C1 segment of cervical spinal cord (tissue), 14 donors: Measurements from ENCODE around the gene ADSL.

ENCODE experiments used
- DNase-seq, 14 donors: peaks; one replicate each; lab custom pipeline; 2025; lab: John Stamatoyannopoulos, UW

The ADSL gene

DNA sequence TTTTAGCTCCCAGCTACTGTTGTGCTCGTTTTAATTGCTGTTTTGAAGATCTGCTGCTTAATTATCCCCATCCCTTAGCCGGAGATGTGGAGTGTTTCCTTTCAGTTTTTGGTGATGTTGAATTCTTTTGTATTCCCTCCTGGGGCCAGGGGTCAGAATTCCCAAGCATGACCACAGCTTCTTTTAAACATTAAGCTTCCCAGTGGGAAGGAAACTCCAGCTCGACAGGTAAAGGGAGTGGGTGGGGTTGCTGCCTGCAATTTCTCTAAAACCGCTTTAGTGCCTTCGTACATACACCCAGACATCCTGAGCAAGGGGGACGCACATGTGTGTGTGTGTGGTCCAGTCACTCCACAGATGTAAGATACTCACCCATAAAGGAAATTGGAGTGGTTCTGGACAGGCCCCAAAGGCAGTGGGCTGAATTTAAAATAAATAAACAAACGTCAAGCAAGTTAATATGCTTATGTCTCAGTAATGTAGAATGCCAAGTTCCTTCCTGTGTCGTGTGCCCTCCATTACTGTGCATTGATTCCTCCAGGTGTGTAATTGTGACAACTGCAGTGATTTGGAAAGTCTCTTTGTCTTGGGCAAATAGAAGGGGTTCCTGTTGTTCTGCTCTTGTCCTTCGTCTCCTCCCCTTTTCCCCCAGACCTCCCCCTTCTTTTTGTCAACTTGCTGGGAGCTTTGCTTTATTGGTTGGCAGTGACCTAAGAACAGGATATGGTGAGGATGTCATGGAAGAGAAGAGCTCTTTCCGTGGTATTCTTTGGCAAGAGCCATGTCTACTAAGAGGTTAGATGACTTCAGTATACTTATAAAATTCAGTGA is 19.2 kb upstream of the ADSL start:
- DNase-seq, result no peak

DNA sequence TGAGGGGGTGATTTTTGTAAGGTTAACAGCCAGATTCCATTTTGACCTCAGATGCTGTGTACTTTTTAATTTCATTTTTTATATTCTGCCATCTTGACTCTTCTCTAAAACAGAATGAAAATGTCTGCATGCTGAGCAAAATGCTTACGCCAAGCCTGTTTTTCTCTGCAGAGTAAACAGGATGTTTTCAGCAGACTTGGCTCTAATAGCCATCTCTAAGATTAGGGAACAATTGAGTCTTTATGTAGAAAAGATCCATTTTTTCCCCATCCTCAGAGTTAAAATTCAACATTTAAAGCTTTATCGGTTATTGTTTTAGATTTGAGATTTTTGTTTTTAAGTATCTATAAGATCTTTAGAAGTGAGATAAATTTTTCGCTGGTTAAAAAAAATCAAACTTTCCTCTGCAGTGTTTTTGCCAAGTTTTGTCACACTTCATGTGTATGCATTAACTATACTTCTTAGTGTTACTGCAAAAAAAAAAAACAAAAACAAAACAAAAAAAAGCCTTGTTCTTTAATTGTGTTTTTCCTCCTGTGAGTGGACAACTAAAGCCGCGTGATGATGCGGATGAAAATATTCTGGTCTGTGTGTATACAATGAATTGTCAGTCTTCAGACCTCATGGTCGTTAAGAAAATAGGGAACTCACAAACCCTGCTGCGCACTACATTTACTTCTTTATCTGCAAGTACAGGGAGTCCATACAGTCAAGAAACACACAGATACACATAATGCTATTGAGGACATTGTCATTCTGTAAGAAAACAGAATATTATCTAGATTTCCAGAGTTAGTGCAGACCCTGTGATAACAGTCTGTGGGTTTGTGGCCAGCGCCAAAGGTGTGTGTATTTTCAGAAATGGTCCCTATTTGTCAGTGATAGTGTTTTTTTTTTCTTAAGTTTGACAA is 17.5 kb upstream of the ADSL start:
- DNase-seq, result peak in 2 of 14 donors; percentile 4 to 5

DNA sequence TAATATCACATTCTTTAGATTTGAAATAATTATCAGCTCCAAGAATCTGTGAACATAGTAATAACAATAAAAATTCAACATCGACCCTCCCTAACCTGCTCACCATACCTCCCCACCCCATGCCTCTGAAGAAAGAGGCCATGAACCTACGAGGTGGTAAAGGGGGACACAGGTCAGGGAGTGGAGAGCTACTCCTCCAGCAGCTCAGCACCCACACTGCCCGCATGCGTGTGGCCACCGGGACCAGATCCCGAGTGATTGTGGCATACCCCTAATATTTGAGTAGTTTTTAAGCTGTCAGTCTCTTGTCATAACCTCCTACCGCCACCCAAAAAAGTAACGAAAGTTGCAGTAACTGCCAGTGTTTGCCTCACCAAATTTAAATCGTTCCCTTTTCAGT is 16.8 kb upstream of the ADSL start:
- no peak for DNase-seq

DNA sequence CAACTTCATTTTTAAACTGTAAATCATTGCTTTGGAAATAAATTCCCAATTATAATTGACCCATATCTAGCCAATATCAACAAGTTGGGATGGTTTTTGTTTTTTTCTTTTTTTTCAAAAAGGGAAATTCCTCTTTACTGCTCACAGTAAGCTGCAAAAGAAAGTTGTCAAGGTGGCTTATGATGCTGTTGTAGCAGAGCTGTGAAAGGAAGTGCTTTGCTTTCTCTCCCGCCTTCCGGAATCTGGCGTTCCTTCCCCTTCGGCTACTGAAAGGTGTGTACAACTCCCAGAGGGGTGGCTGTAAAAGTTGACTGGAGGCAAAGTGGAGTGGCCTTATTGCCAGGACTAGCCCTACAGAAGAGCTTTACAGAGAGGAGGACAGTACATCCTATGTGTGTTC is 16.2 kb upstream of the ADSL start:
- DNase-seq, result no peak

DNA sequence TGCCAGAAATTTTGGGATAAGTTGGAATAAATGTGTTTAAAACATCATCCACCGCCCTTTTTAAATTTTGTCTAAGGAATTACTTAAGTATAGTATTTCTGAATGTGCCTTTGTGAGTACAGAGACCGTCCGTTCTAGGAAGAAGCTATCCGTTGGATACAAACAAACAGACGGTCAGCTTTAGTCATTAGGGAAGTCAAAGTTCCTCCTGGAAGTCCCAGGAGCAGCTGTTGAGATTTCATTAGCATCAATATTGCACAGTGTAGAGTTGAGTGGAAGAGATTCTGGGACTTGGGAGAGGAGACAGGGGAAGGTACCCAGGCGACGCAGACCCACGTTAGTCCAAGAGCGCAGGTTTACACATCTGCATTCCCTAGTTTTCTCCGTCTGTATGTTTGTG is 15.7 kb upstream of the ADSL start:
- DNase-seq, result no peak

DNA sequence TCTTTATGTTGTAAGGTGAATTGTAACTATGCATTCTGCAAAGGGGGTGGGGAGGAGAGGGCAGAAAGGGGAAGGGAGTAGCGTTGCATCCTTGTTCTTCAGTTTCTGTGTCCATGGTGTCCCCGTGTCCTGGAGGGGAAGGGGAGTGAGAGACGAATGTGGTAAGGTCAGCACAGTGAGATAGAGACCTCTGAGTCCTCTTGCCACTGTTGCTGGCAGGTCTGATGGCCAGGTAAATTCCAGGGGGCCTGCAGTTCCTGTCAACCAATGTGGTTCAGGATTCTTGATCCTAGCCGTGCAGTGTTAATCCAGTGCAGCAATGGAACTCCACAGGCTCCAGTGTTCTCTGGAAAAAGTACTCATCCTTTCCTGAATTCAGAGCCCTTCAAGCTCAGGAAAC is 14.6 kb upstream of the ADSL start:
- DNase-seq, result no peak

DNA sequence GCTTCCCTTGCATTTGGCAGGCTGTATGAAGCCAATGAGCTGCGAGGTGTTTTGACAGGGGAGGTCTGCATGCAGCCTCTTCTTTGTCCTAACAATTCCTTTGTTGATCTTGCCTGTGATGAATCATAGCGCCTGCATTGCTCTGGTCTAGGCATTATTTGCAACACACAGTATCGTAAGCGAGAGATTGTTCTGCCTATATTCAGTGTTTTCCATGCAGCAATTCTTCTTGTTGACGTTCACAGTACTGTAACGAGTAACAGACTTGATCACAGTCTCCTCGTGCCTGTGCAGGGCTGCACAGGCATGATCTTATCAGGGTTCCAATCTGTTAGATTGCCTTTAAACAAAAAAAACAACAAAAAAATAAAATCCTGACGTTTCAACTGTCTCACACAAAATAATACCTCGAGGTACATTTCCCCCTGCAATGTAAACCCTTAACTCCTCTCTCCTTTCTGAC is 13.9 kb upstream of the ADSL start:
- peak in 2 of 14 donors; percentile 6 to 8 for DNase-seq

DNA sequence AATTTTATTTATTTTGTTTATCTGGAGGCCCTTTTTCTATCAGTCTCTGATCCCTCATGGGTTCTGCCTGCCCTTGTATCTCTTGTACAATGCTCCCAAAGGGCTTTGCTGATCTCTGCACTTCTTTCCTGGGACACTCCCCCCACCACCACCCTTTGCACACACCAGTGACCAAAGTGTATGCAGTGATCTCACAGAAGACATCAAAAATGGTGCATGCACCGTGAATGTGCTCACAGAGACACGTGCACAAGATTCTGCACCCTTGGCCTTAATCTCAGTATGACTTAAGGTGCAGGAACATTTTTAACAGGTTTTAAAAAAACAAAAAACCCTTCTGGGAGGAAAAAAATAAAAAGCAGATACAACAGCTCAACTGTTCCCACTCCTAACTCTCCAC is 12.2 kb upstream of the ADSL start:
- no peak for DNase-seq

DNA sequence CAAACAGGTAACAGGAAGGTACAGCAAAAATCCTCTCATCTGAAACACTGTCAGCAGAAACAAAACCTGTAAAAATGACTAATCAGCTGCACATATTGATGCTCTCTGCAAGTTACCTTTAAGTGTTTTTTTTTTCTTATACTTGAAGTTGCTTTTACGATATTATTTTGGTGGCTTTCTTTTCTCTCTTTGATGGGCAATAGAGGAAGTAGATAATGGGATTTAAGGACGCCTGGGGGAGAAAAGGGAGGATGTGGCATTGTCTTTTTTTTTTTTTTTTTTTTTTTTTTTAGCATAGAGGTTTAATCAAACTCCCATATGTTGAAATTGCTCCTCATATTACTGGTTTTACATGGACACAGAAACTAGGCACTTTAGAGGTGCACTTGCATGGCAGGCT is 11.4 kb upstream of the ADSL start:
- DNase-seq, result no peak

DNA sequence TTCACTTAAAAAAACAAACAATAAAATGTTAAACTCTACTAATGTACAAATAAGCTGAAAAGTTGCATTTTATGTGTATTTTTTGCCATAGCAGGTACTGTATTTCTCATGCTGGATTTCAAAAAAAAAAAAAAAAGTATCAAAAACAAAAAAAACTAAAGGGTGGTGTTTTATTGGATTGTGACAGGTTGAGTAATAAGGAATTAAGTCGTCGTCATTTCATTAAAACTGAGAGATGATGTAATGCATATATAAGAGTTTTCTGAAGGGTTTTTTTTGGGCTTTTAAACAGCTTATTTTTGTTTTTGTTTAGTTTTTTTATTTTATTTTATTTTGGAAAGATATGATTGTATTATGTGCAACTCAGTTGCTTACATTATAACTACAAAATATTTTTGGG is 10.9 kb upstream of the ADSL start:
- no peak for DNase-seq

DNA sequence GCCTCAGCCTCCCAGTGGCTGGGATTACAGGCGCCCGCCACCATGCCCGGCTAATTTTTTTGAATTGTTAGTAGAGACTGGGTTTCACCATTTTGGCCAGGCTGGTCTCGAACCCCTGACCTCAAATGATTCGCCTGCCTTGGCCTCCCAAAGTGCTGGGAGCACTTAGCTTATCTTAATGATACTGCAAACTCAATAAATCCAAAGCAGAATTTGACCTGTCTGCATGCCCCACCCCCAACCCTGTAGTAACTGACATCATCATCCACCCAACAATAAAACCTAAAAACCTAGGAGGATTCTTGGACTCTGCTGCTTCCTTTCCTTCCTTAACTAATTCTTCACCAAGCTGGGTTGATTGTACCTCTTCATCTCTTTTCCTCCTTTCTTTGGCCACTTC is 6.3 kb upstream of the ADSL start:
- DNase-seq, result no peak

DNA sequence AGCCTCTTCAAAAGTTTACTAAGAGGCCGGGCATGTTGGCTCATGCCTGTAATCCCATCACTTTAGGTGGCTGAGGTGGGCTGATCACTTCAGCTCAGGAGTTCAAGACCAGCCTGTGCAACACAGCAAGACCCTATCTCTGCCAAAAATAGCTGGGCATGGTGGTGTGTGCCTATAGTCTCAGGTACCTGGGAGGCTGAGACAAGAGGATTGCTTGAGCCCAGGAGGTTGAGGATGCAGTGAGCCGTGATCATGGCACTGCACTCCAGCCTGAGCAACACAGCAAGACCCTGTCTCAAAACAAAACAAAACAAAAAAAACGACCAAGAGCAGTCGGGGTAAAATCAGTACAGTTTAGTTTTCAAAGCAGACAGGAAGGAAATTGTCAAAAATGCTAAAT is 4.7 kb upstream of the ADSL start:
- DNase-seq, result no peak

DNA sequence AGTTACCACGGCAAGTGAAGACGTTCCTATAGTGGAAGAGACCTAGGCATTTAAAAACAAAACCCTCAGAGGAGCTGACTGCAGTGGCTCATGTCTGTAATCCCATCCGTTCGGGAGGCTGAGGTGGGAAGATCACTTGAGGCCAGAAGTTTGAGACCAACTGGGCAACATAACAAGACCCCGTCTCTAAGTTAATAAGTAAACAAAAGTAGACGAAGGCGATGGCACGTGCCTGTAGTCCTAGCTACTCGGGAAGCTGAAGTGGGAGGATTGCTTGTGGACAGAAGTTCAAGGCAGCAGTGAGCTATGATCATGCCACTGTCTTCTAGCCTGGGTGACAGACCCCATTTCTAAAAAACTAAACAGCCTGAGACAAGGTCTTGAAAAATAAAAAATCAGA is 3.8 kb upstream of the ADSL start:
- DNase-seq, result no peak

DNA sequence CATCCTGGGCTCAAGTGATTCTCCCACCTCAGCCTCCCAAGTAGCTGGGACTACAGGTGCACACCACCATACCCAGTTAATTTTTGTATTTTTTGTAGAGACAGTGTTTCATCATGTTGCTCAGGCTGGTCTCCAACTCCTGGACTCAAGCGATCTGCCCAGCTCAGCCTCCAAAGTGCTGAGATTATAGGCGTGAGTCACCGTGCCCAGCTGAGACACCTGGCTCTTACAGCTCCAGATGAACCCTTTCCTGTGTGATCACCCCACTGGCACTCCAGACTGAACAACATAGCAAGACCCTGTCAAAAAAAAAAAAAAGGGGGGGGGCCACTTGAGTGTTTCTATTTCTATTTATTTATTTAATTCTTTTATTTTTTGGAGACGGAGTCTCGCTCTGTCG is 1.0 kb upstream of the ADSL start:
- no peak for DNase-seq

DNA sequence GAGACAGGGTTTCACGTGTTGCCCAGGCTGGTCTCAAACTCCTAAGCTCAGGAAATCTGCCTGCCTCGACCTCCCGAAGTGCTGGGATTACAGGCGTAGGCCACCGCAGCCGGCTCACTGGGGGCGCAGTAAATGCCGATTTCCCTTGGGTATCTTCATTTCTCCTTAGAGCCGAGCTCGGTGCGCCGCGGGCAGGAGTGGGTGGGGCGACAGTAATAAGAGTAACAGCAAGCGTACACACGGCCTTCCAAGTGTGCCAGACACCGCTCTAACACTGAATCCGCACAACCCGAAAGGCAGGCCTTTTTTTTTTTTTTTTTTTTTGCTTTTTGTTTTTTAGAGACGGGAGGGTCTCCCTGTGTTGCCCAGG is 500 bp upstream of the ADSL start:
- no peak for DNase-seq

DNA sequence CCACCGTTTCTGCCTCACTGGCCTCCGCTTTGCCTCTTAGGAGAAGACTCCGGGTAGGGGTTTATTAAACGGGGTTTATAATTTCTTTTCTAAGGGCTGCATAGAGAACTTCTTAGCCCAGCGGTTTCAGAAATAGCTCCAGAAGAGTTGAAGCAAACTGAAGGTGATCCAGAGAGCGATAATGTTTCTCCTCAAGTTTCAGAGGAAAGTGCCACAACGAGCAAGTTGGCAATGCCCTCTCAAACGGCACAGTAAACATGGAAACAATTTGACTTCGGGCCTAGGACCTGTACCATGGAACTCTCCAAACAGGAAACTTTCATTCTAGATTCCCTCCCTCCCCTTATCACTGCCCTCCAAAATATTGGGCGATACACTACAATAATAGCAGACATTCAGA is 1.0 kb downstream of the ADSL start:
- DNase-seq, result no peak

DNA sequence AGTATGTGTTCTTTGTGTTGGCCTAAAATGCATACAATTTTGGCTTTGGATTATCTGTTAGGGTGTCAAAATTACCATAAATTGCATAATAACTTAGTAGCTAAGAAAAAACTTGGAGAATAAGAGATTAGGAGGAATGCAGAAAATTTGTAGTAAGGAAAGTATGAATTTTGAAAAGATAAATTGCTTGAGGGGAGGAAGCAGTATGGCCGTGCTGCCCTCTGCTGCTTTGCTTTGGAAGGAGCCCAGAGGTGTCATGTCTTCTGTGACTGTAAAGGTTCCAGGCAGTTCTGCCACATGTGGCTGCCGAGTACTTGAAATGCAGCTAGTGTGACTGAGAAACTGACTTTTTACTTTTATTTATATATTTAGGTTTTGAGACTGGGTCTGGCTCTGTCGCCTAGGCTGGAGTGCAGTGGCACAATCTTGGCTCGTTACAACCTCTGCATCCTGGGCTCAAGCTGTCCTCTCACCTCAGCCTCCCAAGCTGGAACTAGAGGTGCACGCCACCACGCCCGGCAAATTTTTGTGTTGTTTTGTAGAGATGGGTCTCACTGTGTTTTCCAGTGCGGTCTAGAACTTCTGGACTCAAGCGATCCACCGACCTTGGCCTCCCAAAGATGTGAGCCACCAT is 1.8 kb downstream of the ADSL start:
- DNase-seq, result peak in 4 of 14 donors; percentile 6 to 25 (median 9)

DNA sequence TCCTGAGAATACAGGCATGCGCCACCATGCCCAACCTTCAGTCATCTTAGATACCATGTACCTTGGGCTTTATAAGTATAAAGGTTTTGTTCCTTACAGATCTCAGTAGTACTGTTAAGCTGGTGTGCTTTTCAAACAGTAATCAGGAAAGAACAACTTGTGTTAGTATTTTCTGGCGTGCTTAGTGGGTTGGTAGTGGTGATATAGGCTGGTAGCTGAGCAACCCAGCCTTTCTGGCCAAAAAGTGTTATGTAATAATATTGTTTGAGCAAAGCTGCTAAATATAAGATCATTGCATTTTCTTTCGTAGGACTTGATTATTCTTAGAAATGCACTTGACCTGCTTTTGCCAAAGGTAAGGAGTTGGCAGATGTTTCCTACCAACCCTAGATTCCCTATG is 6.5 kb downstream of the ADSL start:
- DNase-seq, result no peak

DNA sequence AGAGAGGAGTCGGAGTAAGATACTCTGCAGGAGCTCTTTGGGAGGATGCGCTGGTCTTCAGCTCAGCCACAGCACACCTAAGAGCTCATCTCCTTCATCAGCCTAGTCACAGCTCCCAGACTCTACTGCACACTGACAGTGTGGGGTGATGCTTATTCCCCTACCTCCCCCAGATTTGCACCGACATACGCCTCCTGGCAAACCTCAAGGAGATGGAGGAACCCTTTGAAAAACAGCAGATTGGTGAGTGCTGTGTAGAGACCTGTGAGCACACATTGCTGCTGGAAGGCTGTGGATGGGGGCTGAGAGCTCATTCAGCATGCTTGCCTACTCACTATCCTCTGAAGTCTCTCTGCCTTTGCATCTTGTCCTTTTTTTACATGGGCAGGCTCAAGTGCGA is 14.8 kb downstream of the ADSL start:
- no peak for DNase-seq

DNA sequence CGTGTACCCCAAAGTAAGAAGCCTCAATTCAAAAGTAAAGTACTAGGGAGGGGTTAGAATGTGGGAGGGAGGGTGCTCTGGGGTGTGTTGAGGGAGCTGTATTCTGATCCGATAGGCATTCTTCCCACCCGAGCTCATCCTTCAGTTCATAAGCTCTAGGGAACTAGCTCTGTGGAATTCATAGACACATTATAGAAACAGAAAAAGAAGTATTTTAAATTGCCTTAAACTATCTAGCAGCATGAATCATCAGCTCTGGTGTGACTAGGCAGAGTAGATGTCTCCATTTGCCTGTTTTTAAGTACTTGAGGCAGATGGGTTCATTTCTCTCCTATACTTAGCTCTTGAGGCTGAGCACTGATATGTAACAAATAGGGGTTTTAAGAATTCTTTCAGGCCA is 16.8 kb downstream of the ADSL start:
- no peak for DNase-seq

DNA sequence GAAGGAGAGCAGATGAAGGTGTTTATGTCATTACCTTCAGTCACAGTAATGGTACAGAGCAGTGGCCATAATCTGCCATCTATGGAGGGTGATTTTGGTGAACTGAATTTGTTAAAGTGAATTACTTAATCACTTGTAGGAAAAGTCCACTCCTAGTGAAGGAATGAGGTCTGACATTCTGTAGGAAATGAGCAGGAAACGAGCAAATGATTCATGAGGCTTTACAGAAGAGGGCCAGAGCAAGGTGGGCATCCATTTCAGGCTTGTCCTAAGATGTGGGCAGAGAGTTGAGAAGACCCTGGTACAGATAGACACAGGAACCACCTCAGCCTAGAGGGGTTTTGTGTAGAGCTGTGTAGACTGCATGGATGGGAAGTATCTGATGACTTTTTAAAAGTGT is 18.1 kb downstream of the ADSL start:
- DNase-seq, result no peak

DNA sequence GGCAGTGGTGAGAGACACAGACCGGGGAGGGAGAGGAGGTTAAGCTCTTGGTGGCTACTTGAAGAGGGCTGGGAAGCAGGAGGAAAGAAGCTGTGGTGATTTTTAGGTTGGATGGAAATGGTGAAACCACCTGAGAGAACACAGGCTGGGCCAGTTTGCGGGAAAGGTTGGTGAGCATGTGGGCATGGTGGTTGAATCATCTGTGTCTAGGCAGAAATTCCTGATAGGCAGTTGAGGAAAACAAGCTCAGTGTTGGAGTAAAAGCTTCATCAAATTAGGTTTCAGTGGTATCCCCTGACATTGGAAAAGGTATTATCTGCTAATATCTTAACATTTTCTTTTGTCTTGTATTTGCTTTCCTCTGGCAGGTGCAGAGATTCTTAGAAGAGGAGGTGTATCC is 19.8 kb downstream of the ADSL start:
- DNase-seq, result no peak
